ENCODE results near the gene PPP1R12A.
"Not testable (repeated sequence)": the region's sequence is repeated elsewhere in the genome, so short reads cannot be mapped to it uniquely, and the experiment has no call there.

The PPP1R12A gene

GRCh38 chr12:79835377-79835843 lies 99.5 kb downstream of the PPP1R12A start:
- Histone ChIP-seq H3K36me3 (ENCODE audit: insufficient read depth, low read depth, low read length) (peaks cover 45% of the 10 kb centered on the region), H3K4me3 (ENCODE audit: low read length) (no peak overlapping the region), H3K4me1 (ENCODE audit: insufficient read depth, low read length) (no peaks in the 10 kb centered on the region), H3K9me3 (ENCODE audit: insufficient read depth, low read depth, low read length) (peaks cover 24% of the 10 kb centered on the region), H3K9ac (ENCODE audit: low read depth, low read length) (no peak overlapping the region), H3K27me3 (ENCODE audit: insufficient read depth, low read length) (no peaks in the 10 kb centered on the region), H3K27ac (ENCODE audit: low read length) (no peak overlapping the region)

DNA sequence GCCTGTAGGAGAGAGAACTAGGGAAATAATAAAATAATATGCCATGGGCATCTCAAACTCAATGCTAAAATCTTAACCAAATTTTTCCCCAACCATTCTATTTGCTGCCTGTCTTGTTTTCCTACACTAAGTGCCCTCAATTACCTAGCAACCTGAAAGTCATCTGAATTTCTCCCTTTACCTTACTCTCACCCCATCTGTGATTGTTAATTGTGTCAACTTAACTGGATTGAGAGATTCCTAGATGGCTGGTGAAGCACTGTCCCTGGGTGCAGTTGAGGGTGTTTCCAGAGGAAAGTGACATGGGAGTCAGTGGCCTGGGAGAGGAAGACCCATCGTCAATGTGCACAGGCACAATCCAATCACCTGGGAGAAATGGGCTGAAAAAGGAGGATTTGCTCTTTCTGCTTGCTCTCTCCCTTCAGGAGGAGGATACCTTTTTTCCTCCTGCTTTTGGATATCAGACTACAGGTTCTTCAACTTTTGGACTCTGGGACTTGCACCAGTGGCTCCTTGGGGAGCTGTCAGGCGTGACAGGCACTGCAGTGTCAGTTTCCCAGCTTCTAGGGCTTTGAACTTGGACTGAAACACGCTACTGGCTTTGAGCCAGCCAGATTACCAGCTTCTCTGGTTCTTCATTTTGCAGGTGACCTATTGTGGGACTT lies 100.1 kb downstream of the PPP1R12A start:
- Histone ChIP-seq H3K4me1 (ENCODE audit: insufficient read depth, low read length) (no peaks in the 10 kb centered on the region), H3K27me3 (ENCODE audit: insufficient read depth, low read length) (no peaks in the 10 kb centered on the region), H3K36me3 (ENCODE audit: insufficient read depth, low read depth, low read length) (peaks cover 40% of the 10 kb centered on the region), H3K4me3 (ENCODE audit: low read length) (no peak overlapping the region), H3K9me3 (ENCODE audit: insufficient read depth, low read depth, low read length) (peaks cover 21% of the 10 kb centered on the region), H3K9ac (ENCODE audit: low read depth, low read length) (no peak overlapping the region), H3K27ac (ENCODE audit: low read length) (no peak overlapping the region)

DNA sequence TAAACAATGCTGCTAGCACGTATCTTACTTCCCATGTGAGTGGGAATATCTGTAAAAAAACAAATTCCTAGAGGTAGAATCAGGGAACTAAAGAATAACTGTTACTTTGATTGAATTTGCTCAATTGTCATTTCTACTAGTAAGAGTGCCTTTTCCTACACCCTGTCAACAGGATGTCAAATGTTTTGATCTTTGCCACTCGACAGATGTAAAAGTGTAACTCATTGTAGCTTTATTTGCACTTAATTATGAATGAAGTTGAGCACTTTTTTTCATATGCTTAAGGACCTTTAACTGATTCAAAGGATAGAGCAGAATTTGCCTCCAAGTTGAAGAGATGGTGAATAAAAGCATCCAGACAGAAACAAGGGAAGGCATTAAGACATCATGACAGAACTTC lies 104.5 kb downstream of the PPP1R12A start:
- no peak overlapping the region for H3K27ac ChIP-seq (ENCODE audit: low read length)
- H3K9me3 ChIP-seq (ENCODE audit: insufficient read depth, low read depth, low read length) = no peaks in the 10 kb centered on the region
- no peaks in the 10 kb centered on the region for H3K27me3 ChIP-seq (ENCODE audit: insufficient read depth, low read length)
- no peak overlapping the region for H3K9ac ChIP-seq (ENCODE audit: low read depth, low read length)
- peaks cover 29% of the 10 kb centered on the region for H3K36me3 ChIP-seq (ENCODE audit: insufficient read depth, low read depth, low read length)
- H3K4me1 ChIP-seq (ENCODE audit: insufficient read depth, low read length) = 0 out of 2 replicates have a peak, but pooled peaks cover 11% of the 10 kb centered on the region
- no peak overlapping the region for H3K4me3 ChIP-seq (ENCODE audit: low read length)

GRCh38 chr12:79828924-79829323 lies 106.0 kb downstream of the PPP1R12A start:
- H3K9ac ChIP-seq (ENCODE audit: low read depth, low read length) = no peak overlapping the region
- no peaks in the 10 kb centered on the region for H3K9me3 ChIP-seq (ENCODE audit: insufficient read depth, low read depth, low read length)
- H3K36me3 ChIP-seq (ENCODE audit: insufficient read depth, low read depth, low read length) = peaks cover 24% of the 10 kb centered on the region
- H3K4me3 ChIP-seq (ENCODE audit: low read length) = no peak overlapping the region
- no peaks in the 10 kb centered on the region for H3K27me3 ChIP-seq (ENCODE audit: insufficient read depth, low read length)
- H3K4me1 ChIP-seq (ENCODE audit: insufficient read depth, low read length) = 0 out of 2 replicates have a peak, but pooled peaks cover 11% of the 10 kb centered on the region
- H3K27ac ChIP-seq (ENCODE audit: low read length) = no peak overlapping the region

GRCh38 chr12:79827484-79827883 lies 107.4 kb downstream of the PPP1R12A start:
- no peaks in the 10 kb centered on the region for H3K27me3 ChIP-seq (ENCODE audit: insufficient read depth, low read length)
- peaks cover 24% of the 10 kb centered on the region for H3K36me3 ChIP-seq (ENCODE audit: insufficient read depth, low read depth, low read length)

GRCh38 chr12:79826267-79827128 lies 108.4 kb downstream of the PPP1R12A start:
- H3K4me1 ChIP-seq (ENCODE audit: insufficient read depth, low read length) = 0 out of 2 replicates have a peak, but pooled peaks cover 11% of the 10 kb centered on the region
- no peaks in the 10 kb centered on the region for H3K27me3 ChIP-seq (ENCODE audit: insufficient read depth, low read length)
- H3K27ac ChIP-seq (ENCODE audit: low read length) = no peak overlapping the region
- H3K9ac ChIP-seq (ENCODE audit: low read depth, low read length) = no peak overlapping the region
- H3K36me3 ChIP-seq (ENCODE audit: insufficient read depth, low read depth, low read length) = peaks cover 18% of the 10 kb centered on the region; the same call in 1 of the 2 replicates
- no peaks in the 10 kb centered on the region for H3K9me3 ChIP-seq (ENCODE audit: insufficient read depth, low read depth, low read length)
- no peak overlapping the region for H3K4me3 ChIP-seq (ENCODE audit: low read length)

More at GRCh38 chr12:79827484-79827883, 107.4 kb downstream of the PPP1R12A start:
- H3K9me3 ChIP-seq (ENCODE audit: insufficient read depth, low read depth, low read length) = no peaks in the 10 kb centered on the region
- no peak overlapping the region for H3K9ac ChIP-seq (ENCODE audit: low read depth, low read length)
- H3K4me1 ChIP-seq (ENCODE audit: insufficient read depth, low read length) = 0 out of 2 replicates have a peak, but pooled peaks cover 11% of the 10 kb centered on the region
- H3K27ac ChIP-seq (ENCODE audit: low read length) = no peak overlapping the region
- H3K4me3 ChIP-seq (ENCODE audit: low read length) = no peak overlapping the region

- Histone ChIP-seq H3K36me3 (ENCODE audit: insufficient read depth, low read depth, low read length) (peaks cover 33% of the 10 kb centered on the region), H3K4me1 (ENCODE audit: insufficient read depth, low read length) (0 out of 2 replicates have a peak, but pooled peaks cover 7% of the 10 kb centered on the region), H3K27me3 (ENCODE audit: insufficient read depth, low read length) (no peaks in the 10 kb centered on the region), H3K9me3 (ENCODE audit: insufficient read depth, low read depth, low read length) (no peaks in the 10 kb centered on the region), H3K9ac (ENCODE audit: low read depth, low read length) (no peak overlapping the region), H3K4me3 (ENCODE audit: low read length) (no peak overlapping the region), H3K27ac (ENCODE audit: low read length) (no peak overlapping the region)
Observed at GRCh38 chr12:79822475-79822874, 112.4 kb downstream of the PPP1R12A start.

DNA sequence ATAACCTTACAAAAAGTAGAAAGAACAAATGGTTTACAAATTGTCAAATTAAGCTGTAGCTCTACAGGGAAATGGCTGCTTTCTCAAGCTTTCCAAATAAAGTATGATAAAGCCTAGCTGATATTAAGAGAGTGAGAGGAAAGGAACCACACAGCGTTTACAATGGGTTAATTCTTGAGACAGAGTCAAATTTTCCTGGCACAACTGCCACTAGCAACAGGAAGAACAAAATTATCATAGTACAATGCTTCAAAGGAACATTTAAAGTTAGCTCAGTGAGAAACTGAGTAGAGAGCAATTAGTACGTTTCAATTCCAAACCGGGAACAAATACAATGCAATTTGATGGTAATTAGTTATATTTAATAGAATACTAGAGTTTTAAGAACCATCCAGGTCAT lies 116.0 kb downstream of the PPP1R12A start:
- no peaks in the 10 kb centered on the region for H3K27me3 ChIP-seq (ENCODE audit: insufficient read depth, low read length)
- no peak overlapping the region for H3K4me3 ChIP-seq (ENCODE audit: low read length)
- H3K4me1 ChIP-seq (ENCODE audit: insufficient read depth, low read length) = no peaks in the 10 kb centered on the region
- H3K9me3 ChIP-seq (ENCODE audit: insufficient read depth, low read depth, low read length) = no peaks in the 10 kb centered on the region
- H3K27ac ChIP-seq (ENCODE audit: low read length) = no peak overlapping the region
- no peak overlapping the region for H3K9ac ChIP-seq (ENCODE audit: low read depth, low read length)
- H3K36me3 ChIP-seq (ENCODE audit: insufficient read depth, low read depth, low read length) = peaks cover 47% of the 10 kb centered on the region

DNA sequence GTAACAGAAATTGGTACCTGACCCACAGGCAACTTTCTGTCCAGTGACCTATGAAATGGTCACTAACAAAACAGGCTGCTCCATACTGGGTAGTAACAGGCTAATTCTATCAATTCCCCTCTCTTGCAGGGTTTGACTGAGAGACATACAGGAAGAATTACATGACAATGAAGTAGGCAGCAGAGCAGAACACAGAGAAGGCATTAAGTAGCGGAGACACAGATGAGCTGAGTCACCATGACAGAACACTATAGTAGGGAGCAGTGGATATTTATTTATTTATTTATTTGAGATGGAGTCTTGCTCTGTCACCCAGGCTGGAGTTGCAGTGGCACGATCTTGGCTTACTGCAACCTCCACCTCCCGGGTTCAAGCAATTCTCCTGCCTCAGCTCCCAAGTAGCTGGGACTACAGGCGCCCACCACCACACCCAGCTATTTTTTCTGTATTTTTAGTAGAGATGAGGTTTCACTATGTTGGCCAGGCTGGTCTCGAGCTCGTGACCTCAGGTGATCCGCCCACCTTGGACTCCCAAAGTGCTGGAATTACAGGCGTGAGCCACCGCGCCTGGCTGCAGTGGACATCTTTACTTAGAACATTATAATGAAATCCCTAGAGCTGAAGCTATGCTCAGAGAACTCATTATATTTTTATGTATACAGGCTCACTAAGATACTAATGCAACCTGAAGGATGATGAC lies 150.4 kb downstream of the PPP1R12A start:
- peaks cover 24% of the 10 kb centered on the region for H3K4me1 ChIP-seq (ENCODE audit: insufficient read depth, low read length)
- H3K9ac ChIP-seq (ENCODE audit: low read depth, low read length) = peak overlapping the region; percentile 19; the same call in 1 of the 2 replicates
- H3K36me3 ChIP-seq (ENCODE audit: insufficient read depth, low read depth, low read length) = peaks cover 51% of the 10 kb centered on the region
- not testable (repeated sequence) for H3K9me3 ChIP-seq (ENCODE audit: insufficient read depth, low read depth, low read length); H3K27ac ChIP-seq (ENCODE audit: low read length); H3K27me3 ChIP-seq (ENCODE audit: insufficient read depth, low read length)
- 0 out of 2 replicates have a peak overlapping the region, but pooled peaks have one; percentile 6 for H3K4me3 ChIP-seq (ENCODE audit: low read length)

DNA sequence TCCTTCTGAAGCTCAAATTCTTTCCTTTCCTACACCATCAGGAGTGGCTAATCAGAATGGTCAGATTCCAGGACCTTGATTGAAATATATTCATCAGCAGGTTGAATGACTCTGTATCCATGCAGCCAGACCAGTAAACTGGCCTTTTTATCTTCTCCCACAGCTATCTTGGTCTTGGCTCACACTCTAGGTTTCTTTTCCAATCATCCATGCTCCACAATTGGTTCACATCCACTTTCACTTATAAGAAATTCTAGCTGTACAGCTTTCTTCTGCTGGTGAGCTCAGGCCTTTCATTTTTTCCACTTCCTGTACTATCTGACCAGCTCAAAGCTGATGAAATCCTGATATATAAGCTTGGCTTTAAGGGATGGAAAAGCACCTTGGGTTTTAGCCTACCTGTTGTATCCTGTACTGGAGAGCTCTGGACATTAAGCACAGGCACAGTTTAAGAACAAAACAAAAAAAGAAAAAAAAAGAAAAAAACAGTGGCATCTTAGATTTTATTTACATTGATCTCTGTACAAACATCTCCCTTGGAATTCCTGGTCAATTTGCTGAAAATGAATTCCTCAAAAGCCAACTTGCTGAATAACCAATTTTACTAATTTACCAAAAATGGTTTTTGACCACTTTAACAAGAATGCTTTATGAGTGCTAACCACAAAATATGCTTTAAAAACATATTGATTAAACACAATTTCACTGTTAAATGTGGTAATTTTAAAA lies 152.6 kb downstream of the PPP1R12A start:
- H3K27me3 ChIP-seq (ENCODE audit: insufficient read depth, low read length) = no peaks in the 10 kb centered on the region
- H3K4me3 ChIP-seq (ENCODE audit: low read length) = no peak overlapping the region
- H3K9me3 ChIP-seq (ENCODE audit: insufficient read depth, low read depth, low read length) = no peaks in the 10 kb centered on the region
- H3K27ac ChIP-seq (ENCODE audit: low read length) = no peak overlapping the region
- peaks cover 24% of the 10 kb centered on the region for H3K4me1 ChIP-seq (ENCODE audit: insufficient read depth, low read length)
- no peak overlapping the region for H3K9ac ChIP-seq (ENCODE audit: low read depth, low read length)
- peaks cover 40% of the 10 kb centered on the region for H3K36me3 ChIP-seq (ENCODE audit: insufficient read depth, low read depth, low read length)
